ENCODE measurements around the gene MAP2. TPM values are rescaled to one million over a fixed set of nuclear protein-coding genes. Genes with fewer than 3 reads are reported as not detected.

The MAP2 gene
- total and polyA plus RNA-seq, 2 of the 13 experiments (the other 11 are each of a cell fraction or from before 2014, with no cell fraction given), result 0.08 TPM; not detected in 1

GRCh38 chr2:209508255-209508654 is 84.4 kb downstream of the MAP2 start (continued):
- TF ChIP-seq ZNF7 (CRISPR knock-in tag; IDR thresholded peaks at IDR 0.05), result no peak
- TF ChIP-seq WIZ (CRISPR knock-in tag; IDR thresholded peaks at IDR 0.05), result no peak
- no peak for TF ChIP-seq ZNF407 (CRISPR knock-in tag; IDR thresholded peaks at IDR 0.05; ENCODE audit: not compliant biosample characterization)
- no peak for TF ChIP-seq BCLAF1 (IDR thresholded peaks at IDR 0.05)
- no peak for TF ChIP-seq DBP (CRISPR knock-in tag; IDR thresholded peaks at IDR 0.05; ENCODE audit: not compliant biosample characterization)
- no peak for TF ChIP-seq ZNF17 (CRISPR knock-in tag; IDR thresholded peaks at IDR 0.05)
- no peak for TF ChIP-seq PHF20 (CRISPR knock-in tag; IDR thresholded peaks at IDR 0.05)
- TF ChIP-seq HMG20A (CRISPR knock-in tag; IDR thresholded peaks at IDR 0.05; ENCODE audit: borderline replicate concordance), result peak; percentile 52; the same call in 1 of the 2 replicates
- TF ChIP-seq ZNF337 (CRISPR knock-in tag; IDR thresholded peaks at IDR 0.05; ENCODE audit: borderline replicate concordance, low read depth), result no peak
- TF ChIP-seq ZFP36L2 (CRISPR knock-in tag; IDR thresholded peaks at IDR 0.05), result no peak
- TF ChIP-seq CBX2 (IDR thresholded peaks at IDR 0.05; ENCODE audit: low read depth, low read length), result no peak
- TF ChIP-seq CBX2 (CRISPR knock-in tag; IDR thresholded peaks at IDR 0.05; ENCODE audit: low read depth), result no peak
- TF ChIP-seq KDM5B (CRISPR knock-in tag; IDR thresholded peaks at IDR 0.05; ENCODE audit: borderline replicate concordance), result no peak
- TF ChIP-seq ZBED4 (CRISPR knock-in tag; IDR thresholded peaks at IDR 0.05; ENCODE audit: borderline replicate concordance), result no peak

Data from HepG2 (cell line).